ENCODE results near the gene SPON1.
"Not testable (repeated sequence)": the region's sequence is repeated elsewhere in the genome, so short reads cannot be mapped to it uniquely, and the experiment has no call there.

Gene SPON1

DNA sequence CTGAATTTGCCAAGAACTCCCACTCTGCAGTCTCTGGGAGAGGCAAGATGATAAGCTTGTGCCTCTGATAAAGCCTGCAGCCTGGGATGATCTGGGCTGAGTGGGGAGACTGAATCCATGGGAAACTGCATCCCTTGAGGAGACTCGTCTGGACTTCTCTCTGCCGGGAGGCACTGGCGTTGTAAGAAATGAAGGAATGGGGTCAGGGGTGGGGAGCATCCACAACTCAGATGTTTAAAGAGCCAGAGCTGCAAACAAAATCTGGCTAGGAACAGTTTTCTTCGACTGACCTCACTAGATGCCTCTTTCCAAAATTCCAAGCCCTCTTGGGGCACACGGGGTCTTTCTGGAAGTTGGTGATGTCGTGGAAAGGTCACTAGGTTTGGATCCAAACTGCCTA, 64.4 kb downstream of the SPON1 start:
- H3K4me1 ChIP-seq: peaks cover 0 to 23% (median 16%) of the 10 kb centered on the region in 4 donors
- no peaks in the 10 kb centered on the region for H3K36me3 ChIP-seq

DNA sequence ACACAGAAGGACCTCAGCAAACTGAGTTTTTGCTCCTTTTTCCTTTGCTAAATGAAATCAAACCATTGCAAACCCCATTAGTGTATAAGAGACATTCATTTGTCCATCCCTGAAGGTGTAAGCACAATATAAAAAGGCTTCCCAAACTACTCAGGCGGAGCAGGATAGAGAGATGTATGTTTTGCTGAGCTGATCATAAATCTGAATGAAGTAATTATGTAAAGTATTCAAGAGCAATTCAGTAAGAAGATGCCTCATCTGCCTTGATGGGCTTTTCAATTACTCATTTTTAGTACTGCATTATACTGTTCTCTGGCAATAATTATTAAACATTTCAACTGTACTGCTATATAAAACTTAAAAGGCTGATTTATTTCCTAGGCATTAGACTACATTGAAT, 65.0 kb downstream of the SPON1 start:
- no peak for DNase-seq
- no peaks in the 10 kb centered on the region for H3K36me3 ChIP-seq
- H3K4me3 ChIP-seq: no peak overlapping the region
- no peaks in the 10 kb centered on the region for H3K27me3 ChIP-seq
- TF ChIP-seq, protein P1, sequence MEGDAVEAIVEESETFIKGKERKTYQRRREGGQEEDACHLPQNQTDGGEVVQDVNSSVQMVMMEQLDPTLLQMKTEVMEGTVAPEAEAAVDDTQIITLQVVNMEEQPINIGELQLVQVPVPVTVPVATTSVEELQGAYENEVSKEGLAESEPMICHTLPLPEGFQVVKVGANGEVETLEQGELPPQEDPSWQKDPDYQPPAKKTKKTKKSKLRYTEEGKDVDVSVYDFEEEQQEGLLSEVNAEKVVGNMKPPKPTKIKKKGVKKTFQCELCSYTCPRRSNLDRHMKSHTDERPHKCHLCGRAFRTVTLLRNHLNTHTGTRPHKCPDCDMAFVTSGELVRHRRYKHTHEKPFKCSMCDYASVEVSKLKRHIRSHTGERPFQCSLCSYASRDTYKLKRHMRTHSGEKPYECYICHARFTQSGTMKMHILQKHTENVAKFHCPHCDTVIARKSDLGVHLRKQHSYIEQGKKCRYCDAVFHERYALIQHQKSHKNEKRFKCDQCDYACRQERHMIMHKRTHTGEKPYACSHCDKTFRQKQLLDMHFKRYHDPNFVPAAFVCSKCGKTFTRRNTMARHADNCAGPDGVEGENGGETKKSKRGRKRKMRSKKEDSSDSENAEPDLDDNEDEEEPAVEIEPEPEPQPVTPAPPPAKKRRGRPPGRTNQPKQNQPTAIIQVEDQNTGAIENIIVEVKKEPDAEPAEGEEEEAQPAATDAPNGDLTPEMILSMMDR (IDR thresholded peaks at IDR 0.05): no peak
- H3K27ac ChIP-seq: no peak overlapping the region
- intact Hi-C loops (cut with DNase I; ENCODE audit: low total_unique reads): no loop called here
- peaks cover 0 to 23% (median 16%) of the 10 kb centered on the region in 4 donors for H3K4me1 ChIP-seq
- H3K9me3 ChIP-seq: no peaks in the 10 kb centered on the region

More for the DNA sequence above, 64.4 kb downstream of the SPON1 start:
- no peak overlapping the region for H3K4me3 ChIP-seq
- TF ChIP-seq, protein P1 (IDR thresholded peaks at IDR 0.05): no peak
- H3K27ac ChIP-seq: no peak overlapping the region
- no peaks in the 10 kb centered on the region for H3K27me3 ChIP-seq
- no peaks in the 10 kb centered on the region for H3K9me3 ChIP-seq
- no peak for DNase-seq
- intact Hi-C loops (cut with DNase I; ENCODE audit: low total_unique reads): no loop called here

DNA sequence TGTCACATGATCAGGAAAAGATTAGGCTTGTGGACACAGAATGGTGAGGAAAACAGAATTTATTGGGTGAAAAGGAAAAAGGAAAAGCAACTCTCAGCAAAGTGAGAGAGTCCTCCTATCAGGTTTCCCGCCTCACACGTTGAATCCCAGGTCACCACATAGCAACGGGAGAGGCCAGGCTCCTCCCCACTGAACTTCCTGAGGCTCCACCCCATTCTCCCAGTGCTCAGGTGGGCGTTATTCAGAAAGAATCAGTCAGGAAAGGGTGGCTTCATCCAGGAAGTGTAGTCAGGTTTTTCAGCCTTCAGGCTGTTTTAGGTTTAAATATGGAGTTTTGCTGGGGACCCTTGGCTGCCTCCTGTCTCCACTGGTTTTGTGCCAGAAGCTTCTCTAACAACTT, 66.9 kb downstream of the SPON1 start:
- H3K9me3 ChIP-seq: no peaks in the 10 kb centered on the region
- peak overlapping the region; percentile 20 to 51 for H3K27ac ChIP-seq
- no peak overlapping the region for H3K4me3 ChIP-seq
- peaks cover 0 to 23% (median 16%) of the 10 kb centered on the region in 4 donors for H3K4me1 ChIP-seq
- TF ChIP-seq, protein P1 (IDR thresholded peaks at IDR 0.05): no peak
- H3K36me3 ChIP-seq: no peaks in the 10 kb centered on the region
- intact Hi-C loops (cut with DNase I; ENCODE audit: low total_unique reads): no loop called here
- DNase-seq: no peak
- no peaks in the 10 kb centered on the region for H3K27me3 ChIP-seq

DNA sequence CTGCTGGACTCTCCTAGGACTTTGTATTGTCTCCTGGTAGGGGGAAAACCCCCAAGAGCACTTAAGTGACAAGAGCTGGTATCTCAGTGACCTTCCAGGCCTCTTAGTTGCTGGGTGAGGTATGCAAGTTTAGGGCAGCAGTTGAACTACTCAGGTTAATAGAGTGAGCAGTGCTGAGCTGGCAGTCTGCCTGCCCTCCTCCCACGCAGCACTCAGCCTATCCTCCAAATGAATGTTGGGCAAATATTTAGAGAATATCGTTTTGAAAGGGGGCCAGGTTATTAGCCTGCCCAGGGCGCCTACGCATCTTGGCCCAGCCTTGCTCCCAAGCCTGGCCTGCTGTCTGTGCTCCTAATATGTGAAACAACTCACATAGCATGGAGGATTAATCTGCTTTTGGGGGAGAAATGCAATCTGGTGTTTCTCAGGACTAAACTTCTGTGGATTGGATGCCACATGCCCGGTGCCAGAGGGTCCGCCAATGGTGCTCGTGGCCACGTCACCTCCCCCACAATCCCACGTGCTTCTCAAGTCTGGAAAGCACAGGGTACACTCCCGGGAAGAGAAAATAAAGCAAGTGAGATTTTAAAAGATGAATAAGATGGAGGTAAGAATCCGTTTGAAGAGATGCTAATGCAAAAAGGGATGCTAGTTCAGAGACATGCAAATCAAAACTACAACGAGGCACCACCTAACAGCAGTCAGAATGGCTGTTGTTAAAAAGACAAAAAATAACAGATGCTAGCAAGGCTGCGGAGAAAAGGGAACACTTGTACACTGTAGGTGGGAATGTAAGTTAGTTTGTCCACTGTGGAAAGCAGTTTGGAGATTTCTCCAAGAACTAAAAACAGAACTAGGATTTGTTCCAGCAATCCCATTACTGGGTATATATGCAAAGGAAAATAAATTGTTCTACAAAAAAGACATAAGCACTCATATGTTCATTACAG, 67.7 kb downstream of the SPON1 start:
- TF ChIP-seq, protein P1 (IDR thresholded peaks at IDR 0.05): no peak
- intact Hi-C loops (cut with DNase I; ENCODE audit: low total_unique reads): no loop called here
- Histone ChIP-seq H3K36me3 (no peaks in the 10 kb centered on the region), H3K27me3 (no peaks in the 10 kb centered on the region), H3K4me1 (peaks cover 0 to 23% (median 16%) of the 10 kb centered on the region in 4 donors), H3K4me3 (no peak overlapping the region), H3K27ac (peak overlapping the region; percentile 20 to 51), H3K9me3 (no peaks in the 10 kb centered on the region)
- DNase-seq: peak; percentile 47 to 85

DNA sequence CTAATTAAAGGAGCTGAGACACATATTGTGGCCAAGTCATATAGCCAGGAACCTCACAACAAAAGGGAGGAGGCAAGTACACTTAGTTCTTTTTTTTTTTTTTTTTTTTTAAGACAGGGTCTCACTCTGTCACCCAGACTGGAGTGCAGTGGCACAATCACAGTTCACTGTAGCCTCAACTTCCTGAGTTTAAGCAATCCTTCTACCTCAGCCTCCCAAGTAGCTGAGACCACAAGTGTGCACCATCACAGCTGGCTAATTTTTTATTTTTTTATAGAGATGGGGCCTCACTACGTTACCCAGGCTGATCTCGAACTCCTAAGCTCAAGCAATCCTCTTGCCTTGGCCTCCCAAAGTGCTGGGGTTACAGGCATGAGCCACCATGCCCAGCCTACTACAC, 73.0 kb downstream of the SPON1 start:
- H3K27me3 ChIP-seq; intact Hi-C loops (cut with DNase I; ENCODE audit: low total_unique reads); H3K27ac ChIP-seq; H3K36me3 ChIP-seq; H3K9me3 ChIP-seq; H3K4me3 ChIP-seq; H3K4me1 ChIP-seq; DNase-seq: not testable (repeated sequence)

DNA sequence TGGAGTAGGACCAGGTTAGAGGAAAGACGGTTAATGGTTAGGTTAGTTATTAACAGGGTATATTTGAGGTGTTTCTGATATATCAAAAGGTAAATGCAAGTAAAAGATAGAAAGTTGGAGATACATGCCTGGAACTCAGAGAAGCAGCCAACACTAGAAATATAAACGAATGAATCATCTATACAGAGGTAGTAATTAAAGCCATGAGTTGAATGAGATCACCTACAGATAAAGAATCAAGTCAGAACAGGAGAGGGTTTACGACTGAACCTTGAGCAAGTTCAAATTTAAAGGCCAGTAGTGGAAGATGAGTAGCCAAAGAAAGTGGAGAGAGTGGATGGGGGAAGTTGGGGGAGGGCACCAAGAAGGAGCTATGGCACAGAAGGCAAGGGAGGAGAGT, 73.9 kb downstream of the SPON1 start:
- no peak overlapping the region for H3K27ac ChIP-seq
- no peaks in the 10 kb centered on the region for H3K27me3 ChIP-seq
- H3K4me3 ChIP-seq: no peak overlapping the region
- no peak for DNase-seq
- intact Hi-C loops (cut with DNase I; ENCODE audit: low total_unique reads): no loop called here
- H3K9me3 ChIP-seq: no peaks in the 10 kb centered on the region
- TF ChIP-seq, protein P1 (IDR thresholded peaks at IDR 0.05): no peak
- H3K4me1 ChIP-seq: no peaks in the 10 kb centered on the region
- H3K36me3 ChIP-seq: no peaks in the 10 kb centered on the region

Data from tibial artery (tissue), 4 donors.